ENCODE data around the gene PTPRE. TPM values are rescaled to one million over a fixed set of nuclear protein-coding genes. Genes with fewer than 3 reads are reported as not detected.

The PTPRE gene
- total RNA-seq, 6 donors from 2014 or later = 49.9 to 89.2 (median 64.2) TPM

DNA sequence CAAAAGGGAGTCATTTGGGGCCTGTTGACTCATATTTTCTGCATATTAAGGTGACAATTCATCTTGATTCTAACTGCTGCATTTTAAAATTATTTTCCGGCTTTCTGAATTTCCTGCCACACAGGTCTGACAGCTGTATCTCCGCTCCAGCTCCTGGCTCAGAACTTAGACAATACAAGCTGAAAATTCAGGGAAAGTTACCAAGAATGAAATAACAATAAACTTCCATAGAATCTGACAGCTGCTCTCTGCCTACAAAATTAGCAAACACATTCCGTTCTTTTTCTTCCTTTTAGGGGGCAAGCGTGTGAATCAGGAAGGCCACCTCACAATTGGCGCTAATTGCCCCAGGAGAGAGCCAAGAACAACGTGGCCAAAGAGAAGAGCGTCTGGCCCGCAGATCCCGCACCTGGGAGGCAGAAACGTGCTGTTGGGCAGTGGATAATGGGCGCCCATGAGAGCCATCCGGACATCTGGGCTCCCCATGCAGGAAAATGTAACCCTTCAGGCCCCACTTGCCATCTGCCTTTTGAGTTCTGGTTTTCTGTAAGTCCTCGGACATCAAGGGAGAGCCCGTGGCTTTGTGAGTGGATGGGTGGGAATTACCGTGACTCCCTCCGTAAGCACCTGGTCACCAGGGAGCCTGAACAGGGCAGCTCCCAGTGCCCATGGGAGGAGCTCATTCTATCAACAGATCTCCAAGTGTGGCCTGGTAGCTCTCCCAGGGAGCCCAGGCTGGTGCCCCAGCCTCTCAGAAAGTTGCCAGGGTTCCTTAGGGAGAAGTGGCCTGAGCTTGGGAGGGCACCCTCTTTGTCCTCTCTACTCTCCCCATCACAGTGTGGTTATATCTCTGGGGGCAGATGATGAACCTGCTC, 19.1 kb upstream of the PTPRE start:
- Histone ChIP-seq H3K27ac (no peak overlapping the region), H3K36me3 (no peaks in the 10 kb centered on the region), H3K4me1 (peaks cover 0 to 6% (median 2%) of the 10 kb centered on the region in 4 donors), H3K9me3 (no peaks in the 10 kb centered on the region), H3K4me3 (no peak overlapping the region), H3K27me3 (no peaks in the 10 kb centered on the region)
- TF ChIP-seq, protein P1, sequence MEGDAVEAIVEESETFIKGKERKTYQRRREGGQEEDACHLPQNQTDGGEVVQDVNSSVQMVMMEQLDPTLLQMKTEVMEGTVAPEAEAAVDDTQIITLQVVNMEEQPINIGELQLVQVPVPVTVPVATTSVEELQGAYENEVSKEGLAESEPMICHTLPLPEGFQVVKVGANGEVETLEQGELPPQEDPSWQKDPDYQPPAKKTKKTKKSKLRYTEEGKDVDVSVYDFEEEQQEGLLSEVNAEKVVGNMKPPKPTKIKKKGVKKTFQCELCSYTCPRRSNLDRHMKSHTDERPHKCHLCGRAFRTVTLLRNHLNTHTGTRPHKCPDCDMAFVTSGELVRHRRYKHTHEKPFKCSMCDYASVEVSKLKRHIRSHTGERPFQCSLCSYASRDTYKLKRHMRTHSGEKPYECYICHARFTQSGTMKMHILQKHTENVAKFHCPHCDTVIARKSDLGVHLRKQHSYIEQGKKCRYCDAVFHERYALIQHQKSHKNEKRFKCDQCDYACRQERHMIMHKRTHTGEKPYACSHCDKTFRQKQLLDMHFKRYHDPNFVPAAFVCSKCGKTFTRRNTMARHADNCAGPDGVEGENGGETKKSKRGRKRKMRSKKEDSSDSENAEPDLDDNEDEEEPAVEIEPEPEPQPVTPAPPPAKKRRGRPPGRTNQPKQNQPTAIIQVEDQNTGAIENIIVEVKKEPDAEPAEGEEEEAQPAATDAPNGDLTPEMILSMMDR (IDR thresholded peaks at IDR 0.05) = no peak
- TF ChIP-seq POLR2AphosphoS5 (IDR thresholded peaks at IDR 0.05) (no peak), POLR2A (IDR thresholded peaks at IDR 0.05) (no peak)
- DNase-seq (no peak), ATAC-seq (ENCODE audit: low FRiP score in 2 of 2) (no peak)
- 72 to 73% methylated on average over 14 to 16 of the region's 16 CpGs for WGBS, 2 donors

DNA sequence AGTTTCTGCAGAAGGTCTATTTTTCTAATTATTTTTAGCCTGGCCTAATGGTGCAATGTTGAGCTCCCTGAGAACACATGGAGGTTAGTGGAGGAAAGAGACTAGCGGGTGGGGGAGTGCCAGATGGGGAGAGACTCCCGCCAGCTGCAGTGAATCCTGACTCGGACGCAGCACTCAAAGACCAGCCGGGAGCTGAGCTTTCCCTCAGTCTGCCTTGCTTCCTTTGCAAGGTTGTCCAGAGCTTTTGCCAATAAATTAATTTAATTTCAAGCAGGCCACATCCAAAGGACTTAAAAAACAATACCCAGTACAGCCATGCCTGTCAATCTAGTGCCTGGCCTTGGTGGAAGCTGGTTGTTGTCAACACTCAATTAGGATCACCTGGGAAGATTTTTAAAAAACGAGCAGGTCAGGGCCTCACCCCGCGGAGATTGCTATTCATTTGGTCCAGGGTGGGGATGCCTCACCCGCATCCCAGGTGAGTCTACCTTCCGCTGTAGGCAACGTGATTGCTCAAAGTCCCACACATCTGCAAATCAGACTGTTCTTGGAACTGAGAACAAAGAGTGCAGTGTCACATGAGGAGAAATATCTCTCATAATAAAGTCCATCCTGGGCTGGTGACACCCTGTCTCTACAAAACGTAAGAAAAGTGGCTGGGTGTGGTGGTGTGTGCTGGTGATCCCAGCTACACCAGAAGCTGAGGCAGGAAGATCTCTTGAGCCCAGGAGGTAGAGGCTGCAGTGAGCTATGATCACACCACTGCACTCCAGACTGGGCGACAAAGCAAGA, 18.2 kb upstream of the PTPRE start:
- ATAC-seq (ENCODE audit: low FRiP score in 2 of 2) = no peak
- no peaks in the 10 kb centered on the region for H3K9me3 ChIP-seq
- H3K4me1 ChIP-seq = peaks cover 0 to 6% (median 2%) of the 10 kb centered on the region in 4 donors
- TF ChIP-seq, protein P1 (IDR thresholded peaks at IDR 0.05) = no peak
- no peak for TF ChIP-seq POLR2AphosphoS5 (IDR thresholded peaks at IDR 0.05)
- no peak for TF ChIP-seq EP300 (IDR thresholded peaks at IDR 0.05)
- TF ChIP-seq POLR2A (IDR thresholded peaks at IDR 0.05) = no peak
- peak overlapping the region in 1 of 4 donors; percentile 52 for H3K27ac ChIP-seq
- 86 to 91% methylated on average over 13 of the region's 13 CpGs for WGBS, 2 donors
- H3K4me3 ChIP-seq = no peak overlapping the region
- H3K36me3 ChIP-seq = no peaks in the 10 kb centered on the region
- no peak for DNase-seq
- no peaks in the 10 kb centered on the region for H3K27me3 ChIP-seq

DNA sequence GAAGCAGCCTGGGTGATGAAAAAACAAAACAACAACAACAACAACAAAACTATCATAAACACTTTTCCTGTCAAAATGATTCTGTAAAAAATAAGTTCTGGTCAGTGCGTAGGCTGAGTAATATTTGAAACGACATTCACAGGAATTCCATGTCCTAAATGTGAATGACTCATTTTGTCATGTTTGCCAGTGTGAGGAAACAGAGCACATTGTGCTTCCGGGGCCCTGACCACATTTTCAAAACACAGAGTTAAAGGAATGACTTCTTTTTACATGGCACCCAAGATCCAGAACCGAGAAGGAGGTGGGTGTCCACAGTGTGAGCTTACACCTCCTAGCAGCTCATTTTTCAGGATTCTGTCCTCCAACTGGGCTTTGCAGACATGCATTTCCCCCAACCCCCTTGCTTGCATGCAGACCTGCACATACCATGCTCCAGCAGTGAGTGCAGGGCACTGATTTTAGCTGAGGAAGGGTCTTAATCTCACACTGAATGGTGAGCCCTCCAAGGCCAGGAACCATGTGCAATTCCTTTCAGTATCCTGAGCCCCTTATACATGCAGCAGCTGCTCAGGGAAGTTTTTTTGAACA, 17.2 kb upstream of the PTPRE start:
- peak in 1 of 2 donors; percentile 62 for TF ChIP-seq POLR2AphosphoS5 (IDR thresholded peaks at IDR 0.05)
- TF ChIP-seq, protein P1 (IDR thresholded peaks at IDR 0.05) = no peak
- H3K9me3 ChIP-seq = no peaks in the 10 kb centered on the region
- DNase-seq = no peak
- no peak overlapping the region for H3K4me3 ChIP-seq
- peak; percentile 15 to 60 for ATAC-seq (ENCODE audit: low FRiP score in 2 of 2)
- H3K4me1 ChIP-seq = peaks cover 0 to 6% (median 2%) of the 10 kb centered on the region in 4 donors
- H3K27me3 ChIP-seq = no peaks in the 10 kb centered on the region
- H3K27ac ChIP-seq = peak overlapping the region in 1 of 4 donors; percentile 52
- H3K36me3 ChIP-seq = no peaks in the 10 kb centered on the region
- WGBS, 2 donors = 36 to 44% methylated on average over 4 of the region's 4 CpGs

DNA sequence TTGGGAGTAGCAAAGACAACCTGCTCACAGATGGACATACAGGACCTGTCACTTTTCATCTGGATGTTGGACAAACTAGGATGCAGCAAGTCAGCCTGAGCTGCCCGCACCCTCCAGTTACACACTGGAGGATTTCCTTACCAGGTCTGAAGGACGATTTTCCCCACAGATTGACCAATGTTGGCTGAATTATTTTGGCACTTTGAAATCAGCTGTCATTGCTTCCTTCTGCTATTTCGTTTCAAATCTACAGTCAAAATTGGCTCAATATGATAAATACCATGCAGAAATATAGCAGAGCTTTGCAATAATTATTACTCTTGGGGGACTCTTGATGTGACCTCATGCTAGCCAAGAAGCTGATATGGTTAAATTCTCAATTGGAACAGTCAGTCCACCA, 16.7 kb upstream of the PTPRE start:
- ATAC-seq (ENCODE audit: low FRiP score in 2 of 2) = no peak
- no peak overlapping the region for H3K4me3 ChIP-seq
- WGBS, 2 donors = 60 to 66% methylated on average over 3 of the region's 3 CpGs

More for the DNA sequence above, 16.7 kb upstream of the PTPRE start:
- H3K9me3 ChIP-seq = no peaks in the 10 kb centered on the region
- H3K27ac ChIP-seq = no peak overlapping the region
- H3K4me1 ChIP-seq = peaks cover 0 to 6% (median 2%) of the 10 kb centered on the region in 4 donors
- no peak for TF ChIP-seq POLR2A (IDR thresholded peaks at IDR 0.05)
- TF ChIP-seq, protein P1 (IDR thresholded peaks at IDR 0.05) = no peak
- TF ChIP-seq POLR2AphosphoS5 (IDR thresholded peaks at IDR 0.05) = no peak
- no peak for TF ChIP-seq EP300 (IDR thresholded peaks at IDR 0.05)
- no peaks in the 10 kb centered on the region for H3K36me3 ChIP-seq
- H3K27me3 ChIP-seq = no peaks in the 10 kb centered on the region
- DNase-seq = no peak

Data from upper lobe of left lung (tissue), 6 donors.